ENCODE results near the gene PCGF6. TPM values are rescaled to one million over a fixed set of nuclear protein-coding genes. Genes with fewer than 3 reads are reported as not detected.

PCGF6 gene
- polyA plus RNA-seq, 1 donor: 15.7 TPM

- peak; percentile 10 for DNase-seq
Measured at GRCh38 chr10:103333934-103334520, 16.9 kb downstream of the PCGF6 start.

- DNase-seq: no peak
Measured at GRCh38 chr10:103327906-103328305, 23.0 kb downstream of the PCGF6 start.

GRCh38 chr10:103316087-103316486 lies 34.9 kb downstream of the PCGF6 start:
- no peak for DNase-seq

GRCh38 chr10:103310197-103310596 lies 40.7 kb downstream of the PCGF6 start:
- no peak for DNase-seq

- no peak for DNase-seq
Measured at GRCh38 chr10:103307594-103307993, 43.3 kb downstream of the PCGF6 start.

- DNase-seq: no peak
Measured at GRCh38 chr10:103295374-103296015, 55.4 kb downstream of the PCGF6 start.

GRCh38 chr10:103291588-103291987 lies 59.4 kb downstream of the PCGF6 start:
- DNase-seq: no peak

GRCh38 chr10:103287992-103288391 lies 62.9 kb downstream of the PCGF6 start:
- DNase-seq: no peak

GRCh38 chr10:103284170-103284569 lies 66.8 kb downstream of the PCGF6 start:
- no peak for DNase-seq

GRCh38 chr10:103282961-103283360 lies 68.0 kb downstream of the PCGF6 start:
- DNase-seq: no peak

GRCh38 chr10:103281753-103282152 lies 69.2 kb downstream of the PCGF6 start:
- peak; percentile 38 for DNase-seq

- no peak for DNase-seq
Measured at GRCh38 chr10:103280506-103280905, 70.4 kb downstream of the PCGF6 start.

- no peak for DNase-seq
Measured at GRCh38 chr10:103280031-103280430, 70.9 kb downstream of the PCGF6 start.

GRCh38 chr10:103278862-103279298 lies 72.1 kb downstream of the PCGF6 start:
- peak; percentile 66 for DNase-seq

GRCh38 chr10:103278537-103278823 lies 72.5 kb downstream of the PCGF6 start:
- no peak for DNase-seq

GRCh38 chr10:103277713-103278536 lies 73.0 kb downstream of the PCGF6 start:
- DNase-seq: no peak

- peak; percentile 63 for DNase-seq
Measured at GRCh38 chr10:103276896-103277712, 73.8 kb downstream of the PCGF6 start, which contains the start of gene INA. INA (plus strand) TSS chr10:103277138; CDS start chr10:103277212, 74 bp downstream.

- DNase-seq: no peak
Measured at GRCh38 chr10:103276251-103276895, 74.6 kb downstream of the PCGF6 start.

- DNase-seq: no peak
Measured at GRCh38 chr10:103273041-103273441, 77.9 kb downstream of the PCGF6 start.

- DNase-seq: peak; percentile 86
Measured at GRCh38 chr10:103265717-103266329, 85.1 kb downstream of the PCGF6 start.

GRCh38 chr10:103262229-103262628 lies 88.7 kb downstream of the PCGF6 start:
- DNase-seq: no peak

Measured in left kidney (tissue), 2 donors.